Choroid plexus epithelial cell (primary cell): ENCODE measurements around the gene TSHZ3.
A peak's percentile ranks its signal among the peaks of the same experiment; 100 is the strongest.

ENCODE experiments used
- DNase-seq: peaks from one replicate; pipeline ENCODE4 v3.0.0-alpha.2; 2010; ENCODE audit warnings: low read depth
- H3K4me3 ChIP-seq: 2 replicates; pipeline ENCODE4 v1.5.1; 2011; ENCODE audit warnings: low read depth, mild to moderate bottlenecking, control low read depth, low read length, moderate library complexity
- TF ChIP-seq, protein P1 (sequence below): conservative IDR thresholded peaks from 2 replicates; pipeline ENCODE4 v1.5.1; 2011; ENCODE audit warnings: low read depth, mild to moderate bottlenecking, control low read depth, inconsistent platforms, low read length, moderate library complexity

The TSHZ3 gene

DNA sequence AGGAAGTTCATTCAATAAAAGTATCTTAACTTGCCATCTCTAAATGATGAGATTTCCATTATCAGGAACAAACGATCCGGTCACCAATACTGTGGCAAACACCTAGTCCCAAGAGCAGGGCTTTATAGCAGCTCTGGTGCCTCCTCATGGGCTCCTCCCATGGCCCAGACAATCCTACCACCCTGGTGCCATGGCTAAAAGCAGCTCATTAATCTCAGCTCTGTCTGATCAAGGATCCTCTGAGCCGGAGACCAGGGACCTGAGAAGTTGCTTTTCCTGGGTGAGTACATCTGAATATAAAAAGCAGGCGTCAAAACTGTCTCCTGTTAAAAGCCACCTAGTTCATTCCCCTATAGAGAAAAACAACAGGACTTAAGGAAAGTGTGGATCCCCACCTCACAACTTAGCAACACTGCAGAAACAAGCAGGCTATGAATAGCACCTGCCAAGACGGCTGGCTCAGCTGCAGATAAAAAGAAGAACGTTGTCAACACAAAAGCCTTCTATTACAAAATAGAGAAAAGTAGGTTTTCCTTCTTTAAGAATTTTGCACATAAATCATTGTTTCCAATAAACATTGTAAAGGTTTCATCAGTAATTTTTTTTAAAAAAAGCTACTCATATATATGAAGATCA is 30.3 kb downstream of the TSHZ3 start:
- TF ChIP-seq, protein P1, sequence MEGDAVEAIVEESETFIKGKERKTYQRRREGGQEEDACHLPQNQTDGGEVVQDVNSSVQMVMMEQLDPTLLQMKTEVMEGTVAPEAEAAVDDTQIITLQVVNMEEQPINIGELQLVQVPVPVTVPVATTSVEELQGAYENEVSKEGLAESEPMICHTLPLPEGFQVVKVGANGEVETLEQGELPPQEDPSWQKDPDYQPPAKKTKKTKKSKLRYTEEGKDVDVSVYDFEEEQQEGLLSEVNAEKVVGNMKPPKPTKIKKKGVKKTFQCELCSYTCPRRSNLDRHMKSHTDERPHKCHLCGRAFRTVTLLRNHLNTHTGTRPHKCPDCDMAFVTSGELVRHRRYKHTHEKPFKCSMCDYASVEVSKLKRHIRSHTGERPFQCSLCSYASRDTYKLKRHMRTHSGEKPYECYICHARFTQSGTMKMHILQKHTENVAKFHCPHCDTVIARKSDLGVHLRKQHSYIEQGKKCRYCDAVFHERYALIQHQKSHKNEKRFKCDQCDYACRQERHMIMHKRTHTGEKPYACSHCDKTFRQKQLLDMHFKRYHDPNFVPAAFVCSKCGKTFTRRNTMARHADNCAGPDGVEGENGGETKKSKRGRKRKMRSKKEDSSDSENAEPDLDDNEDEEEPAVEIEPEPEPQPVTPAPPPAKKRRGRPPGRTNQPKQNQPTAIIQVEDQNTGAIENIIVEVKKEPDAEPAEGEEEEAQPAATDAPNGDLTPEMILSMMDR, result no peak
- DNase-seq, result no peak
- no peak overlapping the region for H3K4me3 ChIP-seq

DNA sequence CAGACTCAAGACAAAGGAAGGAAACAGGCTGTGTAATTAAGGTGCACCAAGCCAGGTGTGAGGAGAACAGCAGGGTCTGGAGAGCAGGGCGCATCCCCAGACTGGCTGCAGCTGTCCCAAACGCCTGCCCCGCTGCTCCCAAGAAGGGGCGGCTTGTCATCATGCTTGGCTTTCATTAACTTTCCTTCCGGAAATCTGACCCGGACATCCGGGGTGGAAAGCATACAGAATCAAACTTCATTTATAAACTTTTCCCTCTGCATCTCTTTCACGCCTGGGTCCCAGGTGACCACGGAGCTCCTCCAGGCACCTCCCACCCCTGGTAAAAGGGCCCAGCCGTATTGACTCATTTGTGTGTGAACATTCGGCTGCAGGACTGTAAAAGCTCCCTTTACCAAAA is 31.7 kb downstream of the TSHZ3 start:
- H3K4me3 ChIP-seq, result no peak overlapping the region
- no peak for DNase-seq
- TF ChIP-seq, protein P1, result no peak

DNA sequence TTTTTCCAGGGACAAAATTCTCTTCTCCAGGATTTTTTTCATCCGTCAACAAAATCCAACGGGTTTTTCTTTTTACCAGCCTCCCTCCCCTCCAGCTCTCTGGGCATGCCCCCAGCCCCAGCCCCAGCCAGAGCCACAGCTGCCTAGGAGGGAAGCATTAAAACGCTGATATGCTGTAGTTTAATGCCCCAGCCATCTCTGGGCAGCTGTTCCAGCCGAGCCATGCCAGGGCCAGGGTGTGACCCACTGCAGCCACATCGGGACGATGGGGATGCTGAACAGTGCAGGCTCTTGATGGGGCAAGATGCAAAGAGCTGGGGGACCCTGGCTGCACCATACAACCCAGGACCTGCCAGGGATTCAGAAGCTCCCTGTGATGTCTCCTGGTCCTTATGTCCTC is 32.1 kb downstream of the TSHZ3 start:
- no peak overlapping the region for H3K4me3 ChIP-seq
- no peak for DNase-seq
- TF ChIP-seq, protein P1, result no peak

DNA sequence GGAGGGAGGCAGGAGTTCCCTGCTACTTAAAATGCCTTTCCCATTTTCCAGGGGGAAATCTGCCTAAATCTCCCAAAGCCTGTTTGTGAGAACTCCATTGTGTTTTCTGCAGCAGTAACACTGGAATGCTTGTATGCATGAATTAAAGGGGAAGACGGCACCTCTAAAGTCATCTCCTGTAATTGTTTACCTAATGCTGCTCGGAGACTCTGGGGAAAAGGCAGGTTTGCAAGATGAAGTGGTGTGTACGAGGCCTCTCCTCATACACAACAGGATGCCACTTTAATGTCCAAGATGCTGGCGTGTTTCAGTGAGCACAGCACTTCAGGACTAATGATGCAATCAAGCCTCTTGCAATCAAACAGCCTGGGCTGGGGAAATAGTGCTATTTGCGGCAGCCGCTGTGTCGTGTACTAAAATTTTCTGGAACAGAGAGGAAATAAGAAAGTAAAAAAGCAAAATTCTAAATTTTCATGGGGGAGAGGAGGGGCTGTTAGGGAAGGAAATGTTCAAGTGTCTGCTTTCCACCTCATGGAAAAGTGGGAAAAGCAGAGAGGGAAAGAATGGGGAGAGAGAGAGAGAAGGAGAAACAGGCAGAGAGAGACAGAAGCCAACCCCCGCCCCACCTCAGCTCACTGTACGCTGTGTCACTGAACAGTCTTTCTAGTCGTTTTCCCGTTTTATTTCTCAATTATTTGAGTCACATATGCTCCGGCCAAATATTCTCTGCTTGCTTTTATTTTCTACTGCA is 32.9 kb downstream of the TSHZ3 start:
- peak; percentile 86 for DNase-seq
- H3K4me3 ChIP-seq, result peak overlapping the region; percentile 33
- TF ChIP-seq, protein P1, result no peak

DNA sequence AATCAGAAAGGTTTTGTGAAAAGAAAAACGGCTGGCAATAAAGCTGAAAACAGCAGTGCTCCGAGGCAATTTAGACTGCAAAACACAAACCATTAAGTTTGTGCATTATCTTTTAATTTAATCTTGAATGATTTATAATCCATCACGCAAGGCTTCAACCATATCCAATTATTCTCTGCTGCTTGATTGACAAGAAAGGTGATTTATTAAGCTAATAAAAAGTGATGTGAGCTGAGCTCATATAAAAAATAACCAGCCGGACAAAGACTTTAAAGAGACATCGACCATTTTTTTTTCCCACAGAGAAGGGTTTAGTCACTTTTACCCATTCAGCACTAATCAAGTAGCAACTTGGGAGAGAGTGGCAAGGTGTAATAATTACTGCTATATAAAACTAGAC is 33.6 kb downstream of the TSHZ3 start:
- TF ChIP-seq, protein P1, result no peak
- DNase-seq, result no peak
- no peak overlapping the region for H3K4me3 ChIP-seq

DNA sequence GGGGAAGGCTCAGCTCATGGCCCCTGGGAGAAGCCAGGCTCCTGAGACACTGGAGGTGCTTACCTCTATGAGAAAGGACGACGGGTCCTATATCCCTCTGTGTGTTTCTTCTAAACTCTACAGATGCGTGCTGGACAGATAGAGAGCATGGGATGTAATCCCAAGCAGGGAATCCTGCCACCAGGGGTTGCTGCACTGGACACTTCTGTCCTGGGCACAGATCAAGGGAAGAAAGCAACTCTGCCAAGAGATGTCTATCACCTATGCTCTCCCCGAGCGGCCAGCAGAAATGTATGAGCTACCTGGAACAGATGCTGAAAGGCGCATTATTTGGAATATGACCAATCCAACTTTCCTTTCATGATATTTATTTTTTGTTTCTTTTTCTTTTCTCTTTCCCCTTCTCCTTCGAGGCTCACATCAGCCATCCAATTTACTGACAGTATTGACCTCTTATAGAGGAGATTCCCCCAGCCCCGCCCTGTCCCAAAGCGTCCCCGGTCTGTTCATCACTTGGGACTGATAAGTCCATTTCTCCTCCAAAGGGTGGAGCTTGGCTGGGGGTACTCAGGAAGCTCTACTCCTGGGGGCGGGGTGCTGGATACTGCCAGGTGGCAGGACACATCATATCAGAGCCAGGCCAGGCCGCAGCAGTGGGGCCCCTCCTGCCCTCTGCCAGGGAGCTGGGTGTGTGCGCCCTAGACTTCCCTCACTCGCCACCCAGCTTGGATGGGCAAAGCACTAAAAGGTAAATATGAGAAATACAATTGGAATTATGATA is 34.2 kb downstream of the TSHZ3 start:
- H3K4me3 ChIP-seq, result no peak overlapping the region
- DNase-seq, result peak; percentile 34
- TF ChIP-seq, protein P1, result peak; percentile 63
